Activated CD4-positive, CD25-positive, alpha-beta regulatory T cell treated with anti-CD3 and anti-CD28 coated beads, Interleukin-2, amount 50 U/mL, for 16 hours (primary cell): ENCODE results near the gene TMEM79.
"Not testable (repeated sequence)": the region's sequence is repeated elsewhere in the genome, so short reads cannot be mapped to it uniquely, and the experiment has no call there.

ENCODE experiments used
- DNase-seq: peaks from one replicate; pipeline ENCODE4 v3.0.0-alpha.2; 2020; ENCODE audit warnings: low read depth, low spot score

Gene TMEM79

DNA sequence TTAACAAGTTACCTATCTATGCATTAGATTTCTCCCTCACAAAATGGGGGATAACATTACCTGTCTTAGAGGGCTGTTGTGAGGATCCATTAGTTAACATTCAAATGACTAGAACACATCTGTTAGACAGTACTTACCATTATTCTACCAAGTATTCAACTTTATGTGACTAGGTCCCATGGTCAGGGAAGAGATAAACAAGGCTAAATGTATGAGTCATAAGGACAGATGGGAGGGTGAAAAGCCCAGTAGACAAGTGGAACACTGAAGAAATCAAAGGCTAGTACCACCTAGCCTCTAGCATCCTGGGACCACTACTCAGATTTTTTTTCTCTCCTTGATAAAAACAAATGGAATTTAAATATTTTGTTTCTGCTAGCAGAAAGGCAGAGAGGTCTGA lies 24.0 kb downstream of the TMEM79 start:
- no peak for DNase-seq

DNA sequence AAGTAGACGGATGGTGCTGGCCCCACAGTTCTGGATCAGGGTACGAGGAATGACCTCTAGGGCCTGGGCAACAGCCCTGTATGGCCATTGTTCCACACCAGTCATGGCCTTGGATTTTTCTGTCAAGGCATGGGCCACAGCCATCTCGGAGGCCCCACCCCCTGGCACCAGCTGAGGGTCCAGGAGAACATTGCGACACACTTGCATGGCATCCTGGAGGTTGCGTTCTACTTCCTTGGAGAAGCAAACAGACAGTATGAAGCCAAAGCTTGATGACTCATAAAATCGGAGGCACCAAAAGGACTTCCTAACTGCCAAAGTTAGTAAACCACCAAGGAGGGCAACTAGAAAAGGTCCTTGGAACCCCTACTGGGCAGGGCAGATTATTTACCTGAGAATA lies 26.8 kb downstream of the TMEM79 start:
- DNase-seq: no peak

DNA sequence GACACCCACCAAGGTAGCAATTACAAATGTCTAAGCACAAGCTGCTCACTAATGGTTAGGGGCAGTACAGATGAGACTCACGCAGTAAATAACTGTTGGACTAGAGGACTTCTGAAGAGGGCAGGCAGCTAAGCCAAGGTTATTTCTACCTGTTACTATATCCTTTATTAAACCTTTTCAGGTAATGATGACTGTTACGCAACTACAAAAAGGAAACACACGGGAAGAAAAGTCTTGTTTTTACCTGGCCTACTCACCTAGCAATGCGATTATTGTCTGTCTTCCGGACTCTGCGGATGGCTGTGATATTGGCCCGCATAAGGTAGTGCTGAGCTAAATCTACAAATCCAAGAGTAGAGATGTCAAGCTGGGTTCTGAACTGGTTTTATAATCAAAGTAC lies 32.8 kb downstream of the TMEM79 start:
- DNase-seq: no peak

DNA sequence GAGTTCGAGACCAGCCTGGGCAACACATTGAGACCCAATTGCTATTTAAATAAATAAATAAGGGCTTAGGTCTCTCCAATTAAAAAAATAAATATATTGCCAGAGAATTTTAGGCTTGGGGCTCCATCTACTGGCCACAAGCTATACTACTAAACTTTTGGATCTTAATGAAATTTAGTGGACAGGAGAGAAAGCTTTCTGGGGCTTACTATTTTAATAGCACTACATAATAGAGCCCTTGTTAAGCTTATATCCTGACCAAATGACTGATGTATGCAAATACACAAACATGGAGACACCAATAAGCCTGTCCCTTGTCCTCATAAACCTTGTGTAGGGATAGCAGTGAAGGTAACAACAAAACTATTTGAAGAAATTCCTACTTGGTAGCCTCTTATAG lies 35.5 kb downstream of the TMEM79 start:
- no peak for DNase-seq

DNA sequence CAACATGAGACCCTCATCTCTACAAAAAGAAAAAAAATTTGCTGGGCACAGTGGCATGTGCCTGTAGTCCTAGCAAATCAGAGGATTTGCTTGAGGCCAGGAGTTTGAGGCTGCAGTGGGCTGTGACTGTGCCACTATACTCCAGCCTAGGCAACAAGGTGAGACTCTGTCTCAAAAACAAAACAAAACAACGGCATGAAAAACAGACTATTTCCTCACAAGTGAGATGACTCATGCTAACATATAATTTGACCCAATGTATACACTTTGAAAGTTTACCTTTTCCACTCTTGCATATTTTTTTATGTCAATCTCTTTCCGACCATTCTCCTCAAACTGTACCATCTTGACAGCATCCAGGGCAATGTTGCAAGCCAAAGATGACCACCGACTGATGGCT lies 36.4 kb downstream of the TMEM79 start:
- DNase-seq: no peak

- DNase-seq: not testable (repeated sequence)
These were observed 39.1 kb downstream of the TMEM79 start for GRCh38 chr1:156323179-156323578.

GRCh38 chr1:156336242-156336641 lies 52.1 kb downstream of the TMEM79 start:
- no peak for DNase-seq

- no peak for DNase-seq
These were observed 53.1 kb downstream of the TMEM79 start for GRCh38 chr1:156337052-156337887.

DNA sequence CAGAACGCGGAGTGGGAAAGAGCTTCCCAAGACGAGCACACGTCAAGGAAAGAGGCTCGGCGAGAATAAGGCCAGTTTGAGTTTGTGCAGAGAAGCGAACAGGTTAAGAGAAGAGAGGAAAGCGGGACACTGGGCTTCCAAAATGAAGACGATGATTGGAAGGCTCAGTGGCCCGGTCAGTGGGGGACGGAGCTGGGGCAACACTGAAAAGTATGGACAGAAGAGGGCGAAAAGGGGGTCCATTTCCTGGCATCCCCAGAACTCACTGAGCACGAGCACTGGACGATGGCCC lies 53.7 kb downstream of the TMEM79 start:
- no peak for DNase-seq

GRCh38 chr1:156338180-156338976 lies 54.3 kb downstream of the TMEM79 start, which contains the start of the genes CCT3 and TSACC:
Gene CCT3, minus strand, starts transcription at chr1:156338292. Its CDS starts 108 bp downstream, at chr1:156338184.
Gene TSACC, plus strand, starts transcription at chr1:156338526. Its CDS starts 1,232 bp downstream, at chr1:156339758.
- peak; percentile 97 for DNase-seq
